HepG2 (cell line): ENCODE data around the gene ZNRD2. TPM values are rescaled to one million over a fixed set of nuclear protein-coding genes. Genes with fewer than 3 reads are reported as not detected.

Source experiments
- ATAC-seq: fragments of 200-7000 bp; cut with Tn5 transposase; 3 replicates; pipeline ENCODE4 v1.9.1; 2020; ENCODE audit warnings: mild to moderate bottlenecking, moderate library complexity
- BruUV-seq: library from RNA; stranded (reverse); fragments of 400-500 nt; replicated peaks from 2 replicates; lab custom pipeline; 2021; lab: Mats Ljungman, UMichigan
- CTCF ChIA-PET: fragments of 300-600 bp; formaldehyde crosslinking; extraction: SDS; loops from one replicate; lab custom pipeline; 2021; ENCODE audit warnings: low total read pairs, inconsistent platforms, low intra/inter-chr PET ratio; lab: Yijun Ruan, JAX
- POLR2A ChIA-PET: fragments of 350-600 bp; sonication (Branson Sonifier 250); formaldehyde crosslinking; loops from one replicate; lab custom pipeline; 2020; ENCODE audit warnings: antibody characterized with exemption, inconsistent platforms; lab: Yijun Ruan, JAX
- DNase-seq: peaks from one replicate; pipeline ENCODE4 v3.0.0-alpha.2; 2015; ENCODE audit warnings: low spot score
- FAIRE-seq: peaks from 3 replicates; lab custom pipeline; 2011; peaks lifted over from hg19 to GRCh38; lab: Jason Lieb, UNC
- H2AFZ ChIP-seq: one replicate; pipeline ENCODE4 v1.6.1; 2011; ENCODE audit warnings: low read length, inconsistent platforms
- H3K27ac ChIP-seq: fragments of 300-600 bp; 3 replicates; pipeline ENCODE4 v1.8.0; 2011; ENCODE audit warnings: mixed run types, mild to moderate bottlenecking, mixed read lengths, low read length, inconsistent platforms; ENCODE audit not compliant: insufficient read depth; ENCODE audit errors: extremely low read length
- H3K27me3 ChIP-seq, 2 experiments: fragments of 200-600 bp in 1 of 2; 2 replicates in 1 of 2; 3 replicates in 1 of 2; pipeline versions ENCODE4 v1.6.0 to v1.8.0; 2011; ENCODE audit warnings: low read length in 2 of 2, mild to moderate bottlenecking in 2 of 2, moderate library complexity in 2 of 2, inconsistent platforms in 1 of 2; ENCODE audit not compliant: insufficient read depth in 2 of 2, control insufficient read depth in 1 of 2
- H3K36me3 ChIP-seq, 2 experiments: fragments of 200-600 bp in 1 of 2; replicated peaks in 1 of 2; 2 replicates in 1 of 2; 3 replicates in 1 of 2; pipeline versions ENCODE4 v1.5.1 to v1.8.0; 2011; ENCODE audit warnings: low read length in 2 of 2, inconsistent platforms in 1 of 2; ENCODE audit not compliant: insufficient read depth in 2 of 2, control insufficient read depth in 1 of 2
- H3K4me1 ChIP-seq: 2 replicates; pipeline ENCODE4 v1.5.1; 2012; ENCODE audit warnings: low read length, inconsistent platforms; ENCODE audit not compliant: insufficient read depth
- H3K4me2 ChIP-seq: 2 replicates; pipeline ENCODE4 v1.6.0; 2011; ENCODE audit warnings: low read depth, low read length, inconsistent platforms
- H3K4me3 ChIP-seq, 3 experiments: fragments of 200-600 bp in 1 of 3; sonication (generic), shearing (Covaris generic) in 1 of 3; replicated peaks in 1 of 3; 2 replicates each; pipeline ENCODE4 v1.5.1; 2011 to 2016; ENCODE audit warnings: low read length in 3 of 3, inconsistent platforms in 2 of 3, low read depth in 2 of 3, mild to moderate bottlenecking in 2 of 3, control low read depth in 1 of 3, mixed read lengths in 1 of 3; ENCODE audit not compliant: insufficient read depth in 1 of 3
- H3K79me2 ChIP-seq: one replicate; pipeline ENCODE4 v1.6.1; 2011; ENCODE audit warnings: low read length, inconsistent platforms; ENCODE audit not compliant: insufficient read depth
- H3K9ac ChIP-seq: 2 replicates; pipeline ENCODE4 v1.6.0; 2011; ENCODE audit warnings: mild to moderate bottlenecking, low read depth, low read length, inconsistent platforms; ENCODE audit not compliant: insufficient read depth
- H3K9me3 ChIP-seq: 2 replicates; pipeline ENCODE4 v1.5.1; 2012; ENCODE audit warnings: mild to moderate bottlenecking, low read length
- H4K20me1 ChIP-seq: 2 replicates; pipeline ENCODE4 v1.6.0; 2011; ENCODE audit warnings: inconsistent platforms, mild to moderate bottlenecking, low read length, moderate library complexity; ENCODE audit not compliant: insufficient read depth
- KAT7 ChIP-seq: IDR thresholded peaks from 2 replicates; pipeline ENCODE4 v1.6.1; 2018; ENCODE audit warnings: borderline replicate concordance, missing compliant biosample characterization
- KDM1A ChIP-seq: IDR thresholded peaks from 2 replicates; pipeline ENCODE4 v1.6.1; 2016; ENCODE audit warnings: missing compliant biosample characterization
- SRSF1 ChIP-seq: fragments of 200-400 bp; formaldehyde crosslinking; optimal IDR thresholded peaks from 2 replicates; pipeline ENCODE3; 2017; ENCODE audit warnings: mild to moderate bottlenecking, low read depth, low read length, moderate library complexity
- ZBTB21 ChIP-seq: sonication (generic); formaldehyde crosslinking; IDR thresholded peaks from 2 replicates; pipeline ENCODE4 v1.4.0; 2020; ENCODE audit warnings: missing genetic modification reagents
- ZFP41 ChIP-seq: sonication (generic); formaldehyde crosslinking; IDR thresholded peaks from 2 replicates; pipeline ENCODE4 v1.4.0; 2020; ENCODE audit warnings: mild to moderate bottlenecking, missing genetic modification reagents, borderline replicate concordance
- ZNF121 ChIP-seq: sonication (generic); formaldehyde crosslinking; IDR thresholded peaks from 2 replicates; pipeline ENCODE4 v1.5.0; 2020; ENCODE audit warnings: mild to moderate bottlenecking, missing genetic modification reagents
- ZNF24 ChIP-seq: fragments of 450-650 bp; IDR thresholded peaks from 2 replicates; pipeline ENCODE4 v1.6.1; 2017; ENCODE audit warnings: antibody characterized with exemption, mild to moderate bottlenecking
- ZNF33A ChIP-seq: sonication (generic); formaldehyde crosslinking; IDR thresholded peaks from 2 replicates; pipeline ENCODE4 v1.5.1; 2020; ENCODE audit warnings: missing genetic modification reagents, mild to moderate bottlenecking, moderate library complexity, borderline replicate concordance
- ZNF451 ChIP-seq: sonication (generic); formaldehyde crosslinking; IDR thresholded peaks from 2 replicates; pipeline ENCODE4 v1.5.0; 2020; ENCODE audit warnings: mild to moderate bottlenecking, missing genetic modification reagents
- WGBS: methylation state at CpG from one replicate; pipeline ENCODE4 v1.1.6; 2017; ENCODE audit warnings: low lambda C conversion rate; 5-methylcytosine and 5-hydroxymethylcytosine counted together
- in situ Hi-C: cut with HindIII; loops from 2 replicates; pipeline ENCODE4 v1.10.0; 2017; ENCODE audit warnings: low pct_unique_long_range_greater_than_20kb; ENCODE audit not compliant: extremely low pct_ligation_motif_present
- intact Hi-C: fragments of 100-400 bp; cut with micrococcal nuclease; formaldehyde crosslinking; loops from one replicate; pipeline ENCODE4 v1.10.0; 2022; ENCODE audit not compliant: unreplicated experiment
- polyA plus RNA-seq, 8 experiments: library from polyadenylated mRNA; depleted of rRNA in 3 of 8; stranded (reverse) in 7 of 8; unstranded in 1 of 8; fragments of >200 nt; fragmentation: Illumina TruSeq in 4 of 8; extraction: Trizol in 4 of 8; gene quantifications; 2 replicates each; pipeline versions ENCODE4 v1.2.1 to v1.2.3, GENCODE V29; 2011 to 2016; ENCODE audit warnings: low read depth in 4 of 8, missing spikeins in 1 of 8, mixed read lengths in 1 of 8; ENCODE audit not compliant: insufficient read depth in 1 of 8
- total RNA-seq, 5 experiments: library from RNA; depleted of rRNA; stranded (reverse); fragments of >200 nt; fragmentation: Illumina TruSeq; extraction: Trizol; gene quantifications; 2 replicates each; pipeline ENCODE4 v1.2.3, GENCODE V29; 2016; ENCODE audit warnings: low read depth in 1 of 5
- TF ChIP-seq, protein P1 (sequence below): sonication (generic); formaldehyde crosslinking; IDR thresholded peaks from 2 replicates; pipeline ENCODE4 v1.4.0; 2020; ENCODE audit warnings: missing genetic modification reagents, borderline replicate concordance
- TF ChIP-seq, protein P2 (sequence below): sonication (generic); formaldehyde crosslinking; IDR thresholded peaks from 2 replicates; pipeline ENCODE4 v1.5.0; 2020; ENCODE audit warnings: missing genetic modification reagents
- TF ChIP-seq, protein P3 (sequence below): sonication (generic); formaldehyde crosslinking; IDR thresholded peaks from 2 replicates; pipeline ENCODE4 v1.9.0; 2021; ENCODE audit warnings: mild to moderate bottlenecking, missing genetic modification reagents

Gene ZNRD2
- total and polyA plus RNA-seq, 2 of the 13 experiments (the other 11 are each of a cell fraction or from before 2014, with no cell fraction given) = 29.2 to 34.0 TPM

DNA sequence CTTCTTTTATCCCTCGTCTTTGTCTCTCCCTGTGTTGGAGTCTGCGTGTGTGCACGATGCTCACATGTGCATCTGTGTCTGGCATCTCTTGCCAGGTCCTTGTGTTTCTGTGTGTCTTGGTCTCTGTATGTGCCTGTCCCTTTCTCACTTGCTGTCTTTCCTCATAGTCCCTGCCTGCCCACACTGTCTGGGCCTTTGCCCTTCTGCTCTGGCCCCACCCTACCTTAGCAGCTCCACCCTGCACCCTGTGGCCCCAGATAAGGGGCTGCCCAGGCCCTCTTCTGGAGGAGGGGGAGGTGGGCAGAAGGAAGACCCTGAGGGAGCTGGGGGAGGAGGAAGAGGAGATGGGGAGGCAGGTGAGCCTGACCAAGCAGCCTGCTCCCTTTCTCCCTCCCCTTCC lies 8.4 kb downstream of the ZNRD2 start:
- in situ Hi-C loops = loop anchor here (5.0 kb wide), 1 partner anchor 34 kb away; the partner anchor contains the start of gene MAP3K11
- CTCF ChIA-PET = no interaction called here
- no peak overlapping the region for H3K9ac ChIP-seq
- POLR2A ChIA-PET = no interaction called here
- H3K9me3 ChIP-seq = no peaks in the 10 kb centered on the region
- no TSS peak for BruUV-seq
- no peak overlapping the region for H3K4me3 ChIP-seq
- H4K20me1 ChIP-seq = no peaks in the 10 kb centered on the region
- ATAC-seq (no peak), FAIRE-seq (no peak), DNase-seq (no peak)
- peaks cover 50% of the 10 kb centered on the region for H3K4me1 ChIP-seq
- H2AFZ ChIP-seq = no peak overlapping the region
- no peak overlapping the region for H3K4me2 ChIP-seq
- intact Hi-C loops = no loop called here
- TF ChIP-seq SRSF1 (no peak), ZNF33A (CRISPR knock-in tag) (no peak), ZNF24 (no peak), ZFP41 (CRISPR knock-in tag) (no peak), ZBTB21 (CRISPR knock-in tag) (no peak), KDM1A (CRISPR knock-in tag) (no peak), ZNF121 (CRISPR knock-in tag) (no peak), KAT7 (CRISPR knock-in tag) (no peak), ZNF451 (CRISPR knock-in tag) (no peak)
- TF ChIP-seq, protein P1, sequence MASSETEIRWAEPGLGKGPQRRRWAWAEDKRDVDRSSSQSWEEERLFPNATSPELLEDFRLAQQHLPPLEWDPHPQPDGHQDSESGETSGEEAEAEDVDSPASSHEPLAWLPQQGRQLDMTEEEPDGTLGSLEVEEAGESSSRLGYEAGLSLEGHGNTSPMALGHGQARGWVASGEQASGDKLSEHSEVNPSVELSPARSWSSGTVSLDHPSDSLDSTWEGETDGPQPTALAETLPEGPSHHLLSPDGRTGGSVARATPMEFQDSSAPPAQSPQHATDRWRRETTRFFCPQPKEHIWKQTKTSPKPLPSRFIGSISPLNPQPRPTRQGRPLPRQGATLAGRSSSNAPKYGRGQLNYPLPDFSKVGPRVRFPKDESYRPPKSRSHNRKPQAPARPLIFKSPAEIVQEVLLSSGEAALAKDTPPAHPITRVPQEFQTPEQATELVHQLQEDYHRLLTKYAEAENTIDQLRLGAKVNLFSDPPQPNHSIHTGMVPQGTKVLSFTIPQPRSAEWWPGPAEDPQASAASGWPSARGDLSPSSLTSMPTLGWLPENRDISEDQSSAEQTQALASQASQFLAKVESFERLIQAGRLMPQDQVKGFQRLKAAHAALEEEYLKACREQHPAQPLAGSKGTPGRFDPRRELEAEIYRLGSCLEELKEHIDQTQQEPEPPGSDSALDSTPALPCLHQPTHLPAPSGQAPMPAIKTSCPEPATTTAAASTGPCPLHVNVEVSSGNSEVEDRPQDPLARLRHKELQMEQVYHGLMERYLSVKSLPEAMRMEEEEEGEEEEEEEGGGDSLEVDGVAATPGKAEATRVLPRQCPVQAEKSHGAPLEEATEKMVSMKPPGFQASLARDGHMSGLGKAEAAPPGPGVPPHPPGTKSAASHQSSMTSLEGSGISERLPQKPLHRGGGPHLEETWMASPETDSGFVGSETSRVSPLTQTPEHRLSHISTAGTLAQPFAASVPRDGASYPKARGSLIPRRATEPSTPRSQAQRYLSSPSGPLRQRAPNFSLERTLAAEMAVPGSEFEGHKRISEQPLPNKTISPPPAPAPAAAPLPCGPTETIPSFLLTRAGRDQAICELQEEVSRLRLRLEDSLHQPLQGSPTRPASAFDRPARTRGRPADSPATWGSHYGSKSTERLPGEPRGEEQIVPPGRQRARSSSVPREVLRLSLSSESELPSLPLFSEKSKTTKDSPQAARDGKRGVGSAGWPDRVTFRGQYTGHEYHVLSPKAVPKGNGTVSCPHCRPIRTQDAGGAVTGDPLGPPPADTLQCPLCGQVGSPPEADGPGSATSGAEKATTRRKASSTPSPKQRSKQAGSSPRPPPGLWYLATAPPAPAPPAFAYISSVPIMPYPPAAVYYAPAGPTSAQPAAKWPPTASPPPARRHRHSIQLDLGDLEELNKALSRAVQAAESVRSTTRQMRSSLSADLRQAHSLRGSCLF (CRISPR knock-in tag) = no peak
- TF ChIP-seq, protein P2, sequence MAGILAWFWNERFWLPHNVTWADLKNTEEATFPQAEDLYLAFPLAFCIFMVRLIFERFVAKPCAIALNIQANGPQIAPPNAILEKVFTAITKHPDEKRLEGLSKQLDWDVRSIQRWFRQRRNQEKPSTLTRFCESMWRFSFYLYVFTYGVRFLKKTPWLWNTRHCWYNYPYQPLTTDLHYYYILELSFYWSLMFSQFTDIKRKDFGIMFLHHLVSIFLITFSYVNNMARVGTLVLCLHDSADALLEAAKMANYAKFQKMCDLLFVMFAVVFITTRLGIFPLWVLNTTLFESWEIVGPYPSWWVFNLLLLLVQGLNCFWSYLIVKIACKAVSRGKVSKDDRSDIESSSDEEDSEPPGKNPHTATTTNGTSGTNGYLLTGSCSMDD (CRISPR knock-in tag) = no peak
- TF ChIP-seq, protein P3, sequence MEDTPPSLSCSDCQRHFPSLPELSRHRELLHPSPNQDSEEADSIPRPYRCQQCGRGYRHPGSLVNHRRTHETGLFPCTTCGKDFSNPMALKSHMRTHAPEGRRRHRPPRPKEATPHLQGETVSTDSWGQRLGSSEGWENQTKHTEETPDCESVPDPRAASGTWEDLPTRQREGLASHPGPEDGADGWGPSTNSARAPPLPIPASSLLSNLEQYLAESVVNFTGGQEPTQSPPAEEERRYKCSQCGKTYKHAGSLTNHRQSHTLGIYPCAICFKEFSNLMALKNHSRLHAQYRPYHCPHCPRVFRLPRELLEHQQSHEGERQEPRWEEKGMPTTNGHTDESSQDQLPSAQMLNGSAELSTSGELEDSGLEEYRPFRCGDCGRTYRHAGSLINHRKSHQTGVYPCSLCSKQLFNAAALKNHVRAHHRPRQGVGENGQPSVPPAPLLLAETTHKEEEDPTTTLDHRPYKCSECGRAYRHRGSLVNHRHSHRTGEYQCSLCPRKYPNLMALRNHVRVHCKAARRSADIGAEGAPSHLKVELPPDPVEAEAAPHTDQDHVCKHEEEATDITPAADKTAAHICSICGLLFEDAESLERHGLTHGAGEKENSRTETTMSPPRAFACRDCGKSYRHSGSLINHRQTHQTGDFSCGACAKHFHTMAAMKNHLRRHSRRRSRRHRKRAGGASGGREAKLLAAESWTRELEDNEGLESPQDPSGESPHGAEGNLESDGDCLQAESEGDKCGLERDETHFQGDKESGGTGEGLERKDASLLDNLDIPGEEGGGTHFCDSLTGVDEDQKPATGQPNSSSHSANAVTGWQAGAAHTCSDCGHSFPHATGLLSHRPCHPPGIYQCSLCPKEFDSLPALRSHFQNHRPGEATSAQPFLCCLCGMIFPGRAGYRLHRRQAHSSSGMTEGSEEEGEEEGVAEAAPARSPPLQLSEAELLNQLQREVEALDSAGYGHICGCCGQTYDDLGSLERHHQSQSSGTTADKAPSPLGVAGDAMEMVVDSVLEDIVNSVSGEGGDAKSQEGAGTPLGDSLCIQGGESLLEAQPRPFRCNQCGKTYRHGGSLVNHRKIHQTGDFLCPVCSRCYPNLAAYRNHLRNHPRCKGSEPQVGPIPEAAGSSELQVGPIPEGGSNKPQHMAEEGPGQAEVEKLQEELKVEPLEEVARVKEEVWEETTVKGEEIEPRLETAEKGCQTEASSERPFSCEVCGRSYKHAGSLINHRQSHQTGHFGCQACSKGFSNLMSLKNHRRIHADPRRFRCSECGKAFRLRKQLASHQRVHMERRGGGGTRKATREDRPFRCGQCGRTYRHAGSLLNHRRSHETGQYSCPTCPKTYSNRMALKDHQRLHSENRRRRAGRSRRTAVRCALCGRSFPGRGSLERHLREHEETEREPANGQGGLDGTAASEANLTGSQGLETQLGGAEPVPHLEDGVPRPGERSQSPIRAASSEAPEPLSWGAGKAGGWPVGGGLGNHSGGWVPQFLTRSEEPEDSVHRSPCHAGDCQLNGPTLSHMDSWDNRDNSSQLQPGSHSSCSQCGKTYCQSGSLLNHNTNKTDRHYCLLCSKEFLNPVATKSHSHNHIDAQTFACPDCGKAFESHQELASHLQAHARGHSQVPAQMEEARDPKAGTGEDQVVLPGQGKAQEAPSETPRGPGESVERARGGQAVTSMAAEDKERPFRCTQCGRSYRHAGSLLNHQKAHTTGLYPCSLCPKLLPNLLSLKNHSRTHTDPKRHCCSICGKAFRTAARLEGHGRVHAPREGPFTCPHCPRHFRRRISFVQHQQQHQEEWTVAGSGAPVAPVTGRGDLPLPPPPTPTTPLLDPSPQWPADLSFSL = no peak
- no peak overlapping the region for H3K27ac ChIP-seq
- H3K36me3 ChIP-seq = peaks cover 2 to 6% of the 10 kb centered on the region in 2 experiments; a peak in 2 of 5 replicates
- no peaks in the 10 kb centered on the region for H3K27me3 ChIP-seq
- WGBS = 87% methylated on average over 3 of the region's 3 CpGs
- H3K79me2 ChIP-seq = peaks cover 1% of the 10 kb centered on the region
